Epidermal melanocyte (primary cell): ENCODE results near the gene ARIH1.

ENCODE experiments used
- DNase-seq: peaks from one replicate; pipeline ENCODE4 v3.0.0; 2011; ENCODE audit warnings: low spot score; ENCODE audit not compliant: insufficient read length

The ARIH1 gene

GRCh38 chr15:72538931-72539330, 64.8 kb downstream of the ARIH1 start:
- no peak for DNase-seq

GRCh38 chr15:72540606-72541237, 66.6 kb downstream of the ARIH1 start:
- no peak for DNase-seq

GRCh38 chr15:72541674-72542073, 67.5 kb downstream of the ARIH1 start:
- no peak for DNase-seq

- no peak for DNase-seq
These were observed 71.0 kb downstream of the ARIH1 start for GRCh38 chr15:72545156-72545555.

- no peak for DNase-seq
These were observed 80.6 kb downstream of the ARIH1 start for GRCh38 chr15:72554471-72555425.

GRCh38 chr15:72559781-72560180, 85.7 kb downstream of the ARIH1 start:
- no peak for DNase-seq

- no peak for DNase-seq
These were observed 86.3 kb downstream of the ARIH1 start for GRCh38 chr15:72560458-72560857.

- no peak for DNase-seq
These were observed 88.3 kb downstream of the ARIH1 start for GRCh38 chr15:72562386-72562785.

- DNase-seq, result no peak
These were observed 88.7 kb downstream of the ARIH1 start for GRCh38 chr15:72562878-72563277.

GRCh38 chr15:72564091-72564490, 90.0 kb downstream of the ARIH1 start:
- DNase-seq, result no peak

GRCh38 chr15:72566973-72567372, 92.8 kb downstream of the ARIH1 start:
- DNase-seq, result no peak

GRCh38 chr15:72570059-72570458, 95.9 kb downstream of the ARIH1 start:
- DNase-seq, result no peak

GRCh38 chr15:72579814-72580213, 105.7 kb downstream of the ARIH1 start:
- no peak for DNase-seq

GRCh38 chr15:72584006-72584405, 109.9 kb downstream of the ARIH1 start:
- DNase-seq, result no peak

- DNase-seq, result no peak
These were observed 110.9 kb downstream of the ARIH1 start for GRCh38 chr15:72585025-72585424.

GRCh38 chr15:72585476-72586058, 111.4 kb downstream of the ARIH1 start:
- DNase-seq, result no peak

GRCh38 chr15:72588096-72588495, 114.0 kb downstream of the ARIH1 start:
- no peak for DNase-seq

- no peak for DNase-seq
These were observed 116.3 kb downstream of the ARIH1 start for GRCh38 chr15:72590427-72590826.

- no peak for DNase-seq
These were observed 117.2 kb downstream of the ARIH1 start for GRCh38 chr15:72591361-72591760.

- DNase-seq, result no peak
These were observed 118.0 kb downstream of the ARIH1 start for GRCh38 chr15:72592097-72592496.

- no peak for DNase-seq
These were observed 118.5 kb downstream of the ARIH1 start for GRCh38 chr15:72592676-72593075.

- DNase-seq, result no peak
These were observed 119.7 kb downstream of the ARIH1 start for GRCh38 chr15:72593838-72594237.
